ENCODE data around the gene LLGL1.
A peak's percentile ranks its signal among the peaks of the same experiment; 100 is the strongest.

LLGL1 gene

GRCh38 chr17:18230288-18231141, 5.1 kb downstream of the LLGL1 start:
- DNase-seq: no peak

GRCh38 chr17:18231164-18231563, 5.7 kb downstream of the LLGL1 start:
- no peak for DNase-seq

GRCh38 chr17:18233803-18234518, 8.5 kb downstream of the LLGL1 start:
- DNase-seq: no peak

- DNase-seq: no peak
Observed at GRCh38 chr17:18234853-18235380, 9.5 kb downstream of the LLGL1 start.

- no peak for DNase-seq
Observed at GRCh38 chr17:18235743-18236256, 10.4 kb downstream of the LLGL1 start.

GRCh38 chr17:18236494-18236893, 11.1 kb downstream of the LLGL1 start:
- DNase-seq: no peak

- no peak for DNase-seq
Observed at GRCh38 chr17:18237461-18237860, 12.0 kb downstream of the LLGL1 start.

GRCh38 chr17:18238299-18238698, 12.9 kb downstream of the LLGL1 start:
- no peak for DNase-seq

- no peak for DNase-seq
Observed at GRCh38 chr17:18240449-18240848, 15.0 kb downstream of the LLGL1 start.

- no peak for DNase-seq
Observed at GRCh38 chr17:18241229-18241871, 15.9 kb downstream of the LLGL1 start.

- DNase-seq: no peak
Observed at GRCh38 chr17:18245038-18245776, 19.8 kb downstream of the LLGL1 start.

GRCh38 chr17:18246109-18246725, 20.8 kb downstream of the LLGL1 start:
- DNase-seq: no peak

GRCh38 chr17:18246880-18247612, 21.6 kb downstream of the LLGL1 start:
- DNase-seq: peak; percentile 3

GRCh38 chr17:18247613-18248001, 22.2 kb downstream of the LLGL1 start:
- DNase-seq: no peak

GRCh38 chr17:18248300-18248731, 22.9 kb downstream of the LLGL1 start:
- peak; percentile 27 for DNase-seq

- DNase-seq: no peak
Observed at GRCh38 chr17:18248811-18249210, 23.4 kb downstream of the LLGL1 start.

GRCh38 chr17:18250259-18250658, 24.8 kb downstream of the LLGL1 start:
- no peak for DNase-seq

GRCh38 chr17:18250708-18251107, 25.3 kb downstream of the LLGL1 start:
- DNase-seq: no peak

GRCh38 chr17:18251204-18251603, 25.8 kb downstream of the LLGL1 start:
- no peak for DNase-seq

GRCh38 chr17:18252160-18252559, 26.7 kb downstream of the LLGL1 start:
- DNase-seq: no peak

GRCh38 chr17:18253187-18253884, 27.9 kb downstream of the LLGL1 start:
- no peak for DNase-seq

All from NCI-H1092 treated with DMSO at 0.1 percent for 48 hours (cell line).